Sigmoid colon (tissue), 7 donors: Measurements from ENCODE around the gene OR8D1. TPM values are rescaled to one million over a fixed set of nuclear protein-coding genes. Genes with fewer than 3 reads are reported as not detected.

ENCODE experiments used
- DNase-seq: peaks from one replicate; pipeline ENCODE4 v3.0.0-alpha.2; 2019
- H3K27ac ChIP-seq, 4 donors: fragments of 200-600 bp; sonication (generic); one replicate each; pipeline ENCODE4 v1.5.1; 2016 to 2019; ENCODE audit warnings: mild to moderate bottlenecking in 1 of 4
- H3K27me3 ChIP-seq, 3 donors: fragments of 200-600 bp; sonication (generic); one replicate each; pipeline ENCODE4 v1.5.1; 2019; ENCODE audit warnings: mild to moderate bottlenecking in 1 of 3
- H3K36me3 ChIP-seq, 4 donors: fragments of 200-600 bp; sonication (generic); one replicate each; pipeline ENCODE4 v1.5.1; 2016 to 2019
- H3K4me1 ChIP-seq, 4 donors: fragments of 200-600 bp; sonication (generic); one replicate each; pipeline ENCODE4 v1.5.1; 2017 to 2019
- H3K4me3 ChIP-seq, 4 donors: fragments of 200-600 bp; sonication (generic); one replicate each; pipeline ENCODE4 v1.5.1; 2017 to 2019; ENCODE audit warnings: mild to moderate bottlenecking in 2 of 4, moderate library complexity in 1 of 4
- H3K9me3 ChIP-seq, 4 donors: fragments of 200-600 bp in 3 of 4; sonication (generic) in 3 of 4; one replicate each; pipeline versions ENCODE4 v1.5.1 to v1.6.1; 2013 to 2019
- EP300 ChIP-seq, 4 donors: sonication (generic); formaldehyde crosslinking; IDR thresholded peaks; one replicate each; pipeline ENCODE4 v1.6.1; 2017; ENCODE audit warnings: antibody characterized with exemption in 4 of 4
- POLR2A ChIP-seq, 2 donors: fragments of 450-650 bp; IDR thresholded peaks; one replicate each; pipeline ENCODE4 v1.6.1; 2016; ENCODE audit warnings: antibody characterized with exemption in 2 of 2, mild to moderate bottlenecking in 2 of 2, moderate library complexity in 2 of 2
- POLR2AphosphoS5 ChIP-seq, 4 donors: sonication (generic); formaldehyde crosslinking; IDR thresholded peaks; one replicate each; pipeline ENCODE4 v1.6.1; 2017; ENCODE audit warnings: antibody characterized with exemption in 4 of 4
- WGBS, 2 donors: extraction: QIAGEN DNeasy Blood & Tissue Kit; methylation state at CpG; one replicate each; pipeline ENCODE4 v1.1.7; 2013; 5-methylcytosine and 5-hydroxymethylcytosine counted together
- intact Hi-C: fragments of 100-400 bp; cut with DNase I; formaldehyde crosslinking; loops from one replicate; pipeline ENCODE4 v1.15.1; 2023
- polyA plus RNA-seq, 3 donors: library from polyadenylated mRNA; stranded (reverse); fragments of 200-250 nt; gene quantifications; one replicate each; pipeline ENCODE4 v1.2.3, GENCODE V29; 2013
- total RNA-seq, 4 donors: library from RNA; depleted of rRNA; stranded (reverse); fragments of >200 nt; gene quantifications; one replicate each; pipeline ENCODE4 v1.1.0, GENCODE V29; 2016
- TF ChIP-seq, protein P1 (sequence below), 4 experiments: fragments of 450-650 bp in 3 of 4; fragments of 200-600 bp in 1 of 4; IDR thresholded peaks; one replicate each; pipeline ENCODE4 v1.5.1; 2016 to 2019; ENCODE audit warnings: antibody characterized with exemption in 4 of 4, mild to moderate bottlenecking in 3 of 4, moderate library complexity in 2 of 4
- donor health status: healthy with polysubstance abuse.
- donor health status: Bipolar disorder and iron deficiency.
- donor health status: healthy.

OR8D1 gene
- not detected for total RNA-seq
- polyA plus RNA-seq: not detected

DNA sequence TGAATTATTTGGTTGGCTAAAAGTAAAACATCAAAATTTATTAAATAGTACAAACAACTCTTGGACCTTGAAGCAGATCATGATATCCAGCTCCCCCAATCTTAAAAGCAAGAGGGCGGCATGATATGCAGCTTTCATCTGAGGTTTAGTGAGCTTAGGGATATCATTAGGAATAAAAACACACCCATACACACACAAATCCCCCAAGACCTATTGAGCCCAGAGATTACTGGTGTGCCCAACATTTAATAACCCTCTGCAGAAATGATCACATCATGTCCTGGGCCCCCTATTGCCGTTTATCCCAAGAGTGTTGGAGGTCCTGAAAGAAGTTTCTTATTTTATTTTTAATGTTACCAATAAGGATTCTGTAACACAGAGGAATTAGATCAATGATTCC lies at the start of gene OR8D1:
OR8D1 (minus strand) TSS at position 101 of the 400 bp plus-strand sequence. CDS start 3,183 bp downstream, outside the sequence.
- DNase-seq: no peak
- Histone ChIP-seq H3K27me3 (no peaks in the 10 kb centered on the region), H3K9me3 (no peaks in the 10 kb centered on the region), H3K36me3 (no peaks in the 10 kb centered on the region), H3K27ac (no peak within 1 kb of the TSS), H3K4me1 (no peaks in the 10 kb centered on the region), H3K4me3 (no peak within 1 kb of the TSS)
- TF ChIP-seq EP300 (IDR thresholded peaks at IDR 0.05) (no peak), POLR2AphosphoS5 (IDR thresholded peaks at IDR 0.05) (no peak), POLR2A (IDR thresholded peaks at IDR 0.05) (no peak)
- intact Hi-C loops: no loop called here
- 87 to 93% methylated on average over 2 of the region's 2 CpGs for WGBS, 2 donors

DNA sequence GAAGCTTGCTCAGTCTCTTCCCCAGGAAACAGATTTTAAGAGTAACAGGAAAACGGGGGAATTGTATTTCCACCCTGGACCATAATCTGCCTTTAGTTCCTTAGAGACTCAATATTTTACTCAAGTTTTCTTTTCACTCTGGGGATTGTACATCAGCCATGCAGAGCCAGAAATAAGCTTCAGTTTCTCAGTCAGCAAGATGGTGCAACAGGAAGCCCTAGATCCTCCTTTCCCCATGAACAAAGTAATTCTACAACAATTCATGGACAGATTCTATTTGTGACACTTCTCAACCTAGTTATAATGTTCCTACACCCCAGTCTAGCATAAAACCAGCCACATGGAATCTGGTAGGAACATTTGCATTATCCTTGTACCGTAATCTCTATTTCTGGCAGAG lies 45.8 kb upstream of the OR8D1 start:
- Histone ChIP-seq H3K4me1 (no peaks in the 10 kb centered on the region), H3K4me3 (no peak overlapping the region), H3K27ac (no peak overlapping the region), H3K27me3 (no peaks in the 10 kb centered on the region), H3K36me3 (no peaks in the 10 kb centered on the region), H3K9me3 (no peaks in the 10 kb centered on the region)
- TF ChIP-seq EP300 (IDR thresholded peaks at IDR 0.05): no peak
- TF ChIP-seq, protein P1, sequence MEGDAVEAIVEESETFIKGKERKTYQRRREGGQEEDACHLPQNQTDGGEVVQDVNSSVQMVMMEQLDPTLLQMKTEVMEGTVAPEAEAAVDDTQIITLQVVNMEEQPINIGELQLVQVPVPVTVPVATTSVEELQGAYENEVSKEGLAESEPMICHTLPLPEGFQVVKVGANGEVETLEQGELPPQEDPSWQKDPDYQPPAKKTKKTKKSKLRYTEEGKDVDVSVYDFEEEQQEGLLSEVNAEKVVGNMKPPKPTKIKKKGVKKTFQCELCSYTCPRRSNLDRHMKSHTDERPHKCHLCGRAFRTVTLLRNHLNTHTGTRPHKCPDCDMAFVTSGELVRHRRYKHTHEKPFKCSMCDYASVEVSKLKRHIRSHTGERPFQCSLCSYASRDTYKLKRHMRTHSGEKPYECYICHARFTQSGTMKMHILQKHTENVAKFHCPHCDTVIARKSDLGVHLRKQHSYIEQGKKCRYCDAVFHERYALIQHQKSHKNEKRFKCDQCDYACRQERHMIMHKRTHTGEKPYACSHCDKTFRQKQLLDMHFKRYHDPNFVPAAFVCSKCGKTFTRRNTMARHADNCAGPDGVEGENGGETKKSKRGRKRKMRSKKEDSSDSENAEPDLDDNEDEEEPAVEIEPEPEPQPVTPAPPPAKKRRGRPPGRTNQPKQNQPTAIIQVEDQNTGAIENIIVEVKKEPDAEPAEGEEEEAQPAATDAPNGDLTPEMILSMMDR (IDR thresholded peaks at IDR 0.05): no peak
- no peak for TF ChIP-seq POLR2A (IDR thresholded peaks at IDR 0.05)
- TF ChIP-seq POLR2AphosphoS5 (IDR thresholded peaks at IDR 0.05): no peak
- intact Hi-C loops: no loop called here
- no peak for DNase-seq
- WGBS, 2 donors: 34 to 35% methylated on average over 2 of the region's 2 CpGs

DNA sequence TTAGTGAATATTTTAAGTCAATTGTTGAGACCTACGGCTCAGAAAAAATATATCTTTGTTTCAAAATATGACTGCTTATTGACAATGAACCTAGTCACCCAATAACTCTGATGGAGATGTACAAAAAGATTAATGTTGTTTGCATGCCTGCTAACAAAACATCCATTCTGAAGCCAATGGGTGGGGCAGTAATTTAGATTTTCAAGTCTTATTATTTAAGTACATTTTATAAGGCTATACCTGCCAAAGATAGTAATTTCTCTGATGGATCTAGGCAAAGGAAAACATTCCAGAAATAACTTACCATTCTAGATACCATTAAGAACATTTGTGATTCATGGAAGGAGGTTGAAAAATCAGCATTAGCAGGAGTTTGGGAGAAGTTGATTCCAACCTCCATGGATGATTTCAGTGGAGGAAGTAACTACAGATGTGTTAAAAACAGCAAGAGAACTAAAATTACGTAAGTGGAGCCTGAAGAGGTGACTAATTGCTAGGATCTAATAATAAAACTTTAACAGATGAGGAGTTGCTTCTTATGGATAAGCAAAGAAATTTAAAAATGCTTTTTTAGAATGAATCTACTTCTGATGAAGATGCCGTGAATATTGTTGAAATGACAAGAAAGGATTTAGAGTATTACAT lies 32.7 kb upstream of the OR8D1 start:
- intact Hi-C loops: no loop called here
- 29 to 38% methylated on average over 3 of the region's 3 CpGs for WGBS, 2 donors
- TF ChIP-seq, protein P1 (IDR thresholded peaks at IDR 0.05): no peak
- no peak for TF ChIP-seq POLR2A (IDR thresholded peaks at IDR 0.05)
- TF ChIP-seq POLR2AphosphoS5 (IDR thresholded peaks at IDR 0.05): no peak
- no peak for TF ChIP-seq EP300 (IDR thresholded peaks at IDR 0.05)
- Histone ChIP-seq H3K4me3 (no peak overlapping the region), H3K36me3 (no peaks in the 10 kb centered on the region), H3K27ac (no peak overlapping the region), H3K9me3 (no peaks in the 10 kb centered on the region), H3K4me1 (no peaks in the 10 kb centered on the region), H3K27me3 (no peaks in the 10 kb centered on the region)
- no peak for DNase-seq

DNA sequence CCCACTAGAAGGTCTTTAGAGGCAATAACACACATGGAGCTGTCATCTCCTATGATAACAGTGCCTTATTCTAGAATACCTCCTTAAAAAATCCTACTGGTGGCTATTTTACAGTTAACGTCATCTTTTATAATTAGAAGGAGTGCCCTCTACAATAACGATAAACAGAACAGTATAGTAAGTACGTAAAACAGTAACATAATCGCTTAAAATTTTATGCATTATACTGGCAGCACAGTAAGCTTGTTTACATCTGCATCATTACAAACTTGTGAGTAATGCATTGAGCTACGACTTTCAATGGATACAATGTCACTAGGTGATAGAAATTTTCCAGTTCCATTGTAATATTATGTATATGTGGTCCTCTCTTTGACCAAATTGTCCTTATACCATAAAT lies 30.6 kb upstream of the OR8D1 start:
- TF ChIP-seq EP300 (IDR thresholded peaks at IDR 0.05) (no peak), POLR2A (IDR thresholded peaks at IDR 0.05) (no peak), POLR2AphosphoS5 (IDR thresholded peaks at IDR 0.05) (no peak)
- TF ChIP-seq, protein P1 (IDR thresholded peaks at IDR 0.05): no peak
- Histone ChIP-seq H3K36me3 (no peaks in the 10 kb centered on the region), H3K4me3 (no peak overlapping the region), H3K27ac (no peak overlapping the region), H3K9me3 (no peaks in the 10 kb centered on the region), H3K27me3 (no peaks in the 10 kb centered on the region), H3K4me1 (no peaks in the 10 kb centered on the region)
- no peak for DNase-seq
- WGBS, 2 donors: 76 to 78% methylated on average over 5 of the region's 5 CpGs
- intact Hi-C loops: no loop called here

DNA sequence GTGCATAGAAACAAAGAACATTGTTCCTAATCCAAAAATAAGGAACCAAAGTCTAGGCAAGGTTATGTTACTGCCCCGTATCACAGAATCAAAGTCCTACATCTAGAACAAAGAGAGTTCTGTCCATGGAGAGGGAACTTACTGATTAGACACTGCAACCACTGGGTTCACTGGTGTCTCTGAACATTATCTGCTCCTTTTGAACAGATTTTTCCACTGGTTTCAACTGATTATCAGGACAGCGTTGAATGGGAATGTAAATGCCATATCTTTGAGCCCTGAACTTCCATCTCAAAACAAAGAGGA lies 26.3 kb upstream of the OR8D1 start:
- H3K9me3 ChIP-seq: no peaks in the 10 kb centered on the region
- no peak overlapping the region for H3K4me3 ChIP-seq
- no peaks in the 10 kb centered on the region for H3K4me1 ChIP-seq
- 26 to 76% methylated on average over 2 of the region's 2 CpGs for WGBS, 2 donors
- TF ChIP-seq POLR2AphosphoS5 (IDR thresholded peaks at IDR 0.05) (no peak), POLR2A (IDR thresholded peaks at IDR 0.05) (no peak), EP300 (IDR thresholded peaks at IDR 0.05) (no peak)
- TF ChIP-seq, protein P1 (IDR thresholded peaks at IDR 0.05): no peak
- H3K36me3 ChIP-seq: no peaks in the 10 kb centered on the region
- intact Hi-C loops: no loop called here
- no peak overlapping the region for H3K27ac ChIP-seq
- no peak for DNase-seq
- H3K27me3 ChIP-seq: no peaks in the 10 kb centered on the region
